Caco-2 (cell line): ENCODE data around the gene SETD1B. TPM values are rescaled to one million over a fixed set of nuclear protein-coding genes. Genes with fewer than 3 reads are reported as not detected.

Source experiments
- BruUV-seq: library from RNA; stranded (reverse); fragments of 400-500 nt; replicated peaks from 2 replicates; lab custom pipeline; 2021; lab: Mats Ljungman, UMichigan
- CTCF ChIA-PET: fragments of 300-600 bp; sonication (Branson Sonifier 250); formaldehyde crosslinking; loops from one replicate; lab custom pipeline; 2022; ENCODE audit warnings: antibody characterized with exemption; lab: Charles Lee
- POLR2A ChIA-PET: fragments of 300-600 bp; sonication (Branson Sonifier 250); formaldehyde crosslinking; loops from one replicate; lab custom pipeline; 2022; ENCODE audit warnings: antibody characterized with exemption; lab: Charles Lee
- DNase-seq, 2 experiments: peaks; one replicate each; pipeline versions ENCODE4 v3.0.0 to v3.0.0-alpha.2; 2020 to 2022
- H3K27me3 ChIP-seq: replicated peaks from 2 replicates; pipeline ENCODE4 v1.6.0; 2011; ENCODE audit warnings: low read length; ENCODE audit not compliant: control insufficient read depth, insufficient read depth
- H3K36me3 ChIP-seq: 2 replicates; pipeline ENCODE4 v1.5.1; 2011; ENCODE audit warnings: low read length; ENCODE audit not compliant: control insufficient read depth, insufficient read depth
- H3K4me1 ChIP-seq: fragments of 250-450 bp; sonication (Bioruptor Pico); 2 replicates; pipeline ENCODE4 v1.5.1; 2020; ENCODE audit warnings: mild to moderate bottlenecking
- H3K4me3 ChIP-seq: 2 replicates; pipeline ENCODE4 v1.5.1; 2011; ENCODE audit warnings: low read depth, mild to moderate bottlenecking, control low read depth, low read length
- H3K9me3 ChIP-seq: fragments of 250-450 bp; sonication (Bioruptor Pico); 2 replicates; pipeline ENCODE4 v1.5.1; 2020; ENCODE audit warnings: mild to moderate bottlenecking, moderate library complexity
- H3K27ac Mint-ChIP-seq: one replicate; pipeline ENCODE4 v1.8.0; 2022; ENCODE audit warnings: mixed read lengths; ENCODE audit not compliant: unreplicated experiment
- H3K27me3 Mint-ChIP-seq: one replicate; pipeline ENCODE4 v1.8.0; 2022; ENCODE audit warnings: mixed read lengths; ENCODE audit not compliant: insufficient read depth, unreplicated experiment
- H3K36me3 Mint-ChIP-seq: one replicate; pipeline ENCODE4 v1.8.0; 2022; ENCODE audit warnings: mild to moderate bottlenecking, mixed read lengths; ENCODE audit not compliant: insufficient read depth, unreplicated experiment
- H3K4me1 Mint-ChIP-seq: one replicate; pipeline ENCODE4 v1.8.0; 2022; ENCODE audit warnings: low read depth, mixed read lengths; ENCODE audit not compliant: unreplicated experiment
- H3K4me3 Mint-ChIP-seq: one replicate; pipeline ENCODE4 v1.8.0; 2022; ENCODE audit warnings: mild to moderate bottlenecking, moderate library complexity, mixed read lengths; ENCODE audit not compliant: unreplicated experiment
- H3K9me3 Mint-ChIP-seq: one replicate; pipeline ENCODE4 v1.8.0; 2022; ENCODE audit warnings: mixed read lengths; ENCODE audit not compliant: unreplicated experiment
- intact Hi-C: fragments of 100-400 bp; cut with micrococcal nuclease; formaldehyde crosslinking; loops from one replicate; pipeline ENCODE4 v1.10.0; 2022; ENCODE audit not compliant: unreplicated experiment
- total RNA-seq: library from RNA; stranded (reverse); gene quantifications from 2 replicates; pipeline ENCODE4 v1.2.3, GENCODE V29; 2022
- TF ChIP-seq, protein P1 (sequence below), 2 experiments: fragments of 200-600 bp in 1 of 2; IDR thresholded peaks; 1 replicate in 1 of 2; 2 replicates in 1 of 2; pipeline versions ENCODE4 v1.5.1 to v1.8.0; 2011 to 2022; ENCODE audit warnings: antibody characterized with exemption in 1 of 2, control low read depth in 1 of 2, inconsistent platforms in 1 of 2, low read depth in 1 of 2, low read length in 1 of 2, mild to moderate bottlenecking in 1 of 2, moderate library complexity in 1 of 2; ENCODE audit not compliant: insufficient read depth in 1 of 2, severe bottlenecking in 1 of 2, unreplicated experiment in 1 of 2

The SETD1B gene
- total RNA-seq, 1 experiment from 2014 or later, result 16.8 TPM

DNA sequence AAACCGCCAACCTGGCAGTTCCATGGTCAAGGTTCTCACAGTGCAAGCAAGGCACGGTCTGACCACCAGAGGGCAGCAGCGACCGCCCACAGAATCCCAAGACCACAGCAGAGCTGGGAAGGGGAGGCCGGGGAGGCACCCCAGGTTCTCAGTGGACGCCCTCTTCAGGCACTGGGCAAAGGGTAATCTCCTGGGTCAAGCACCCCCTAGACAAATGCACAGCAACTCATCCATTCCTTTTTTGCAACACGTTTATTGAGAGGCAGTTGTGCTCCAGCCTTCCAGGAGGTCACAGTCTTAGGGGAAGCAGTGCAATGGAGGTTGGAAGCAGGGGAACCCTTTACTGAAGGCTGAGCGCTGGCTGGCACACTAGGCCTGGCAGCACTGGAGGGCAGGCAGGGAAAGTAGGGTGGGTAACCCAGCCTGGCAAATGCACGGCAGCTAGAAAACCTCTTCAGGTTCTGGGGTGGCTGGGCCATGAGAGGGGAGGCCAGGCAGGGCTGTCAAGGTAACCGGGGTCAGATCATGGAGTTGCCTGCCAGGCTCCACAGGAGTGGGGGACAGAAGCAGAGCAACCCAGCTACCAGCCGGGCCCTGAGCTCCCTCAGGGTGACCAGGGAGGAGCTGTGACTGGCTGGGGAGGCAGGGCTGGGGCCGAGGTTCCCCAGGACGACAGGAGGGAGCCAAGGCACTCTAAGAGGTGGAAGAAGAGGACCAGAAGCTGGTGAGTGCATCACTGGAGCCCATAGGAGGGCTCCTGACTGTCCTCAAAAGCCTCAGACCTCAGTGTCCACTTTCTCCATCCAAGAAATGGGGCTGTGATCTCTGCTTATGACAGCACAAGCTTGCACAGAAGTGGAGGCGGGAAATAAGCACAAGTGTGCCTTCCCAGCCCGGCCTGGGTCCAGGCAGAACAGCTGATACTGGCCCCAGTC, 8.5 kb upstream of the SETD1B start:
- Mint-ChIP-seq H3K4me1 (peaks cover 38% of the 10 kb centered on the region), H3K36me3 (peaks cover 71% of the 10 kb centered on the region), H3K27ac (peak overlapping the region; percentile 96), H3K9me3 (no peaks in the 10 kb centered on the region), H3K27me3 (no peaks in the 10 kb centered on the region), H3K4me3 (peak overlapping the region; percentile 74)
- no TSS peak for BruUV-seq
- peak overlapping the region; percentile 82 for H3K4me3 ChIP-seq
- H3K36me3 ChIP-seq, result no peaks in the 10 kb centered on the region; the same call in none of the 2 replicates
- CTCF ChIA-PET, result interaction anchor here (0.6 to 6.6 kb wide), 25 partner anchors 8 to 547 kb away, joined by 3 to 145 read pairs (median 9); partner anchors contain the start of genes MLXIP, PSMD9, SETD1B and TMEM120B
- TF ChIP-seq, protein P1, sequence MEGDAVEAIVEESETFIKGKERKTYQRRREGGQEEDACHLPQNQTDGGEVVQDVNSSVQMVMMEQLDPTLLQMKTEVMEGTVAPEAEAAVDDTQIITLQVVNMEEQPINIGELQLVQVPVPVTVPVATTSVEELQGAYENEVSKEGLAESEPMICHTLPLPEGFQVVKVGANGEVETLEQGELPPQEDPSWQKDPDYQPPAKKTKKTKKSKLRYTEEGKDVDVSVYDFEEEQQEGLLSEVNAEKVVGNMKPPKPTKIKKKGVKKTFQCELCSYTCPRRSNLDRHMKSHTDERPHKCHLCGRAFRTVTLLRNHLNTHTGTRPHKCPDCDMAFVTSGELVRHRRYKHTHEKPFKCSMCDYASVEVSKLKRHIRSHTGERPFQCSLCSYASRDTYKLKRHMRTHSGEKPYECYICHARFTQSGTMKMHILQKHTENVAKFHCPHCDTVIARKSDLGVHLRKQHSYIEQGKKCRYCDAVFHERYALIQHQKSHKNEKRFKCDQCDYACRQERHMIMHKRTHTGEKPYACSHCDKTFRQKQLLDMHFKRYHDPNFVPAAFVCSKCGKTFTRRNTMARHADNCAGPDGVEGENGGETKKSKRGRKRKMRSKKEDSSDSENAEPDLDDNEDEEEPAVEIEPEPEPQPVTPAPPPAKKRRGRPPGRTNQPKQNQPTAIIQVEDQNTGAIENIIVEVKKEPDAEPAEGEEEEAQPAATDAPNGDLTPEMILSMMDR (IDR thresholded peaks at IDR 0.05; ENCODE audit: insufficient read depth in 1 of 2, low read depth in 1 of 2, low read length in 1 of 2, severe bottlenecking in 1 of 2, unreplicated experiment in 1 of 2), result peak; percentile 94 to 98
- H3K9me3 ChIP-seq, result no peaks in the 10 kb centered on the region
- intact Hi-C loops, result loop anchor here (2.0 kb wide), 1 partner anchor 44 kb away; no protein-coding TSS in a partner anchor
- no peaks in the 10 kb centered on the region for H3K27me3 ChIP-seq
- POLR2A ChIA-PET, result interaction anchor here (0.6 to 2.5 kb wide), 5 partner anchors 12 to 97 kb away, joined by 3 to 17 read pairs (median 4); partner anchors contain the start of gene PSMD9
- DNase-seq, result peak; percentile 87 to 89
- H3K4me1 ChIP-seq, result peaks cover 63% of the 10 kb centered on the region

DNA sequence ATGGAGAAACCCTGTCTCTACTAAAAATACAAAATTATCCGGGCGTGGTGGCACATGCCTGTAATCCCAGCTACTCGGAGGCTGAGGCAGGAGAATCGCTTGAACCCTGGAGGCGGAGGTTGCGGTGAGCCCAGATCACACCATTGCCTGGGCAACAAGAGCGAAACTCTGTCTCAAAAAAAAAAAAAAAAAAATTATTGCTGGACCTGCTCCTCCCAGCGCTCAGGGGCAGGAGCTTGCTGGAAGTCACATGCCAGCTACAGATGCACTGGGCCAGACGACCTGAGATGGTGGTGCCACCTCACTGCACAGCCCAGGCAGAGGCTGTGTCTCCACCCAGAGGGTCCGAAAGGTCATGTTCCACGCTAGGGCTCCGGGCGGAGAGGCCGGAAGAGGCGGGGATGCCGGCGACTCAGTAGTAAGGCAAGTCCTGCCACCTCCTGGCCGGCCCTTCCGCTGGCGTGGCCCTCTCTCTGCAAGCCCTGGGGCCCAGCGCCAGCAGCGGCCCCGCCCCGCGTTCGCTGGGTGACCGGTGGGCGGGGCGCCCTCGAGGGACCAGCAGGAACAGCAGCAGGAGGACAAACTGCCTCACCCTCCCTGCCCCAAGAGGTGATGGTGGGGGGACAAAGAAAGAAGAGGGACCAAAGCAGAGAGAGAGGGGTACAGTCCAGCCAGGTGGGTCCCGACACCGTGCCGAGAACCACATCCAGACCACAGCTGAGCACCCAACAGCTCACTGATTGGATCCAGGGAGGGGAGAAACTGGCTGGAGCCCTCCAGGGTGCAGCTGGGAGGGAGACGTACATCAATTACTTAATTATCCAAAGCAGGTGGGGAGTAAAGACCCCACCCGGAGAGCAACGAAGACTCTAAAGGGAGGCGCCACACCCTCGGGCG, 6.7 kb upstream of the SETD1B start:
- Histone ChIP-seq H3K4me1 (peaks cover 52% of the 10 kb centered on the region), H3K9me3 (no peaks in the 10 kb centered on the region), H3K4me3 (no peak overlapping the region), H3K27me3 (no peaks in the 10 kb centered on the region), H3K36me3 (no peaks in the 10 kb centered on the region; the same call in 1 of the 2 replicates)
- peak; percentile 96 to 97 for DNase-seq
- BruUV-seq, result no TSS peak
- intact Hi-C loops, result no loop called here
- Mint-ChIP-seq H3K27ac (peak overlapping the region; percentile 79), H3K4me3 (peak overlapping the region; percentile 69), H3K4me1 (peaks cover 30% of the 10 kb centered on the region), H3K36me3 (peaks cover 71% of the 10 kb centered on the region), H3K9me3 (no peaks in the 10 kb centered on the region), H3K27me3 (no peaks in the 10 kb centered on the region)
- CTCF ChIA-PET, result interaction anchor here (0.7 to 6.6 kb wide), 3 partner anchors 15 to 92 kb away, joined by 4 to 145 read pairs (median 46); partner anchors contain the start of gene PSMD9
- TF ChIP-seq, protein P1 (IDR thresholded peaks at IDR 0.05; ENCODE audit: insufficient read depth in 1 of 2, low read depth in 1 of 2, low read length in 1 of 2, severe bottlenecking in 1 of 2, unreplicated experiment in 1 of 2), result peak; percentile 33
- POLR2A ChIA-PET, result interaction anchor here (0.6 to 2.5 kb wide), 4 partner anchors 14 to 349 kb away, joined by 5 to 17 read pairs (median 6); no protein-coding TSS in a partner anchor
